Right lobe of liver (tissue), 6 donors: ENCODE data around the gene EPS8L2. TPM values are rescaled to one million over a fixed set of nuclear protein-coding genes. Genes with fewer than 3 reads are reported as not detected.

Experiments used
- ATAC-seq, 4 donors: fragments of 200-7000 bp; cut with Tn5 transposase; one replicate each; pipeline ENCODE4 v1.9.1; 2020; ENCODE audit warnings: mild to moderate bottlenecking in 4 of 4, moderate library complexity in 4 of 4
- DNase-seq, 3 donors: peaks; one replicate each; pipeline ENCODE4 v3.0.0-alpha.2; 2020
- H3K27ac ChIP-seq, 3 donors: fragments of 200-600 bp; one replicate each; pipeline ENCODE4 v1.8.0; 2022
- H3K27me3 ChIP-seq, 2 donors: fragments of 200-600 bp; one replicate each; pipeline ENCODE4 v1.8.0; 2022
- H3K36me3 ChIP-seq, 4 donors: fragments of 200-600 bp; sonication (generic) in 1 of 4; one replicate each; pipeline versions ENCODE4 v1.5.1 to v1.8.0; 2017 to 2022; ENCODE audit warnings: control low read depth in 1 of 4
- H3K4me1 ChIP-seq, 4 donors: fragments of 200-600 bp; sonication (generic) in 1 of 4; one replicate each; pipeline versions ENCODE4 v1.5.1 to v1.8.0; 2017 to 2022; ENCODE audit warnings: control low read depth in 1 of 4
- H3K4me3 ChIP-seq, 3 donors: fragments of 200-600 bp; one replicate each; pipeline ENCODE4 v1.8.0; 2022
- H3K9me3 ChIP-seq, 4 donors: fragments of 200-600 bp; sonication (generic) in 1 of 4; one replicate each; pipeline versions ENCODE4 v1.5.1 to v1.8.0; 2017 to 2022; ENCODE audit warnings: control low read depth in 1 of 4
- CTCF ChIP-seq, 4 donors: fragments of 200-600 bp in 3 of 4; fragments of 450-650 bp in 1 of 4; IDR thresholded peaks; one replicate each; pipeline versions ENCODE4 v1.5.1 to v1.8.0; 2016 to 2022; ENCODE audit warnings: antibody characterized with exemption in 4 of 4, mild to moderate bottlenecking in 2 of 4
- POLR2A ChIP-seq: fragments of 450-650 bp; IDR thresholded peaks from one replicate; pipeline ENCODE4 v1.6.1; 2017; ENCODE audit warnings: antibody characterized with exemption, mild to moderate bottlenecking
- WGBS: methylation state at CpG from one replicate; pipeline ENCODE4 v1.1.6; 2018; ENCODE audit warnings: low coverage, low lambda C conversion rate; ENCODE audit not compliant: insufficient coverage; ENCODE audit errors: missing lambda C conversion rate; 5-methylcytosine and 5-hydroxymethylcytosine counted together
- intact Hi-C, 2 donors: fragments of 100-400 bp; cut with DNase I; formaldehyde crosslinking; loops; one replicate each; pipeline versions ENCODE4 v1.11.2 to v1.14.1; 2022
- total RNA-seq, 6 experiments: library from RNA; depleted of rRNA in 2 of 6; stranded (reverse); fragments of >200 nt in 2 of 6; fragmentation: NEBNext Ultra II Directional in 3 of 6; extraction: Animal tissue kit (Norgen Biotek cat#: 25700) in 3 of 6; gene quantifications; one replicate each; pipeline versions ENCODE4 v1.1.0 to v1.2.4, GENCODE V29; 2016 to 2023
- donor health status: DM: no; HTN: yes; CAD: no.
- donor health status: DM: no; HTN: no; CAD: no.
- donor health status: DM: no; HTN: no; CAD: no.
- donor health status: DM: no; HTN: yes; CAD: no.
- donor health status: DM: no; HTN: yes; CAD: no.

Gene EPS8L2
- total RNA-seq, 6 experiments from 2014 or later: 95.8 to 184 (median 120) TPM

DNA sequence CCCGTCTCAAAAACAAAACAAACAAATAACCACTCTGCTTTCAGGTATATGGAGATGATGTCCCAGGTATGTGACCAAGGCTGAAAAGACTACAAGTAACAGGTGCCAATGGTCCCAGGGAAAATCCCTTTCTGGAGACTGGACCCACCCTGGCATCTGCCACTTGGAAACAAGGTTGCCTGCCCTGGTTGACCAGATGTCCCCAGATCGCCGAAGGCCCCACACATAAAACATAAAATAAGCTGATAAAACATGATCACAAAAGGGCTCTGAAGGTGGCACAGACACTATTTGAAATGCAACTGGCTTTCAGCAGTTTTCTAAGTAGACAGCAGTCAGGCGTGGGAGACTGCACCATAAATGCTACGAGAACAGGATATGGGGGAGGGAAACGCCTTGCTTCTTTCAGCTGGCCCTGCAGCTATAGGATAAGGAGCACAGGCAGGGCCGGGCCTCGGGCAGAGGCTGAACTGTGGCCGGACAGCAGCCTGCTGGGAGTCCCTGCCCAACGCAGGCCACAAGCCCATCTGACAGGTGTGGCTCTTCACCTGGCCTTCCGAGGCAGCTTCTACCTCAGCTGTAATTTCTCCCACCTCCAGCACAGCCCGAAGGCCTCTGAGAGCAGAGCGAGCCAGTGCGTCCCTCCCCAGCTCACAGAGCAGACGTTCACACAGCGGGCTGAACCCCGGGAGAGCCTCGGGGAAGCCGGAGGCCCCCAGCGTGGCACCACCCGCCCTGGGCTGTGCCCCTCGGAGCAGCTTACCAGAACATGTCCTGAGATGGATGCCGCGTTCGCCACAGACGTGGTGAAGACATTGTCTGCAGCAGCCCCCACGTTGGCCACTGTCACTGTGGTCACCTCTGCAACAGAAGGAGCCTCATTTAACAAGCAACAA is 15.0 kb upstream of the EPS8L2 start:
- WGBS: 48% methylated on average over 4 of the region's 27 CpGs
- H3K36me3 ChIP-seq: peaks cover 0 to 23% (median 3%) of the 10 kb centered on the region in 4 donors
- H3K4me1 ChIP-seq: peaks cover 0 to 5% (median 2%) of the 10 kb centered on the region in 4 donors
- TF ChIP-seq POLR2A: no peak
- TF ChIP-seq CTCF (IDR thresholded peaks at IDR 0.05): no peak
- H3K4me3 ChIP-seq: no peak overlapping the region
- no peak overlapping the region for H3K27ac ChIP-seq
- intact Hi-C loops: no loop called here
- DNase-seq (no peak), ATAC-seq (no peak)
- no peaks in the 10 kb centered on the region for H3K9me3 ChIP-seq
- H3K27me3 ChIP-seq: no peaks in the 10 kb centered on the region

DNA sequence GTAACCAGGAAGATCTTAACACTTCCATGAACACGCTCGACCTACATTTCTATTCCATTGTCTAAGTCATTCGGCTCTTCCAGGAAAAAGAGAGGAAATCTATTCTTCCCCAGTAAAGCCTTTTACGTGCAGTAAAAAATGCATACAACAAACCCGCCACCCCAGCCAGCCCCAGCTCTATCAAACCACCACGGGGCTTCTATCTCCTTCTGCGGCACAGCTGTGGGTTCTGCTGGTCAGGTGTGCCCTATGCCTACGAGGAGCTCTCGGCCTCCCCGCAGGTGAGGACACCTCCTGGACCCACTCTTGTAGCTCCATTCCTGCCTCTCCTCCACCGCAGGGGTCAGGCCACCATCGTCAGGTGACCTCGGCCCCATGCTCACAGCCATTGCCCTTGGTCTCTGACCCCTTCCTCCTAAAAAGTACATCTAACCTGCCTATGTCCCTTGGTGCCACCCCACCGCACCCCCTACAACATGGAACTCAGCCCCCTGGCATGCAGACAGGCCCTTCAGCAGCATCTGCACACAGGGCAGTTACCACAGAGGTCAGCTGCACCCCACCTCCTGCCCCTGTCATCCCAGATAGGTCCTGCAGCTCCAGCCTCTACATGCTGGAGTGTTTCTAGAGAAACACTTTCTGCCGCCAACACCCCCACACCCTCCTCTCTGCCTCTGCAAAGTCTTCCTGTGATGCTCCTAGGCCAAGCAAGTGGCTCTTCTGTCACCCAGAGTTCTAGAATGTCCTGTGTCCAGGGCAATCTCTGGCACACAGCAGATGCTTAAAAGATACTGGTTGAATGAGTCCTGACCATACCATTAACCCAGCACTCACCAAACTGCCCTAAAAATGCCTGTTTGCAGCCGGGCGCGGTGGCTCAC is 14.1 kb upstream of the EPS8L2 start:
- H3K27ac ChIP-seq: no peak overlapping the region
- no peak for TF ChIP-seq POLR2A
- TF ChIP-seq CTCF (IDR thresholded peaks at IDR 0.05): no peak
- H3K27me3 ChIP-seq: no peaks in the 10 kb centered on the region
- H3K9me3 ChIP-seq: no peaks in the 10 kb centered on the region
- WGBS: 93% methylated on average over 9 of the region's 18 CpGs
- DNase-seq (no peak), ATAC-seq (no peak)
- H3K4me1 ChIP-seq: peaks cover 0 to 9% (median 3%) of the 10 kb centered on the region in 4 donors
- intact Hi-C loops: no loop called here
- H3K36me3 ChIP-seq: peaks cover 0 to 16% (median 1%) of the 10 kb centered on the region in 4 donors
- H3K4me3 ChIP-seq: no peak overlapping the region

DNA sequence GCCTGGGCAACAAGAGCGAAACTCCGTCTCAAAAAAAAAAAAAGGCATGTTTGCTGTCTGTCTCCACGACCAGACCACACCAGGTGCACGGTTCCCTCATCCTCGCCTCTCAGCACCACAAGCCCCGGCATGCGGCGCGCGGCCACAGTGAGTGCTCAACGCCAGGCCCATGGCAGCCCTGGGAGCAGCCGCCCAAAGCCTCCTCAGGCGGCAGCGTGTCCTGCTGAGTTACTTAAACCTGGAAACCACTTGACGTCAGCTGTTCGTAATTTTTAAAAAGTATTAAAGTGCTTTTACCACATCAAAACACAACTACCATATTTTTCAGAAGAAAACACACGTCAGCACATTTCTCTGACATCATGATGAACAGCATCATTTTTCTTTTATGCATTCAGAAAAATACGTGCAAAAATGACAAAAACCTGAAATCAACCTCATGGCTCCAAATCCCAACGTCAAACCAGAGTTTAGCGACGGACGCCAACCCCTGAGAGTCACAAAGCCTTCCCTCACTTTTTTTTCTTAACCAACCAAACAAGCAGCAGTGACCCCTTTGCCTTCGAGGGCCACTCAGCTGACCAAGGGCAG is 13.1 kb upstream of the EPS8L2 start:
- Histone ChIP-seq H3K9me3 (no peaks in the 10 kb centered on the region), H3K27me3 (no peaks in the 10 kb centered on the region), H3K36me3 (peaks cover 0 to 12% (median 1%) of the 10 kb centered on the region in 4 donors), H3K4me1 (peaks cover 0 to 13% (median 3%) of the 10 kb centered on the region in 4 donors), H3K4me3 (no peak overlapping the region), H3K27ac (no peak overlapping the region)
- TF ChIP-seq CTCF (IDR thresholded peaks at IDR 0.05) (no peak), POLR2A (no peak)
- intact Hi-C loops: no loop called here
- 82% methylated on average over 13 of the region's 23 CpGs for WGBS
- DNase-seq (no peak), ATAC-seq (no peak)

DNA sequence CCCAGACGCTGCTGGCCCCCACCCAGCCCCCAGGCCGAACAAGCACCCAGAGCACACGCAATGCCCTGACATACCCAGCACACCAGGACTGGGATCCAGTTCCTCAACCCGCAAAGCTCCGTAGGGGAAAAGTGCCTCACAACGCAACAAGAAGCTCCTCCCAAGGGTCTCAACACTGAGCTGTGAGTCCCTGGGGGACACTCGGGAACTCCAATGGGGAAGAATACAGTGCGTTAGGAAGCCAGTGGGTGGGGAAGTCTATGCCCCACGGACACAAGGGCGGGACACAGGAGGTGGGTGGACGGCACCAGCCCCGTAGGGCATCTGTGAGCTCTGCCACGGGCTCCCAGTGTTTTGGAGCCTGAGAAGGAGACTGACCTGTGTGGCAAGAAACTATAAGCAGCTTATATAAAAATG is 12.6 kb upstream of the EPS8L2 start:
- Histone ChIP-seq H3K36me3 (peaks cover 0 to 7% (median 1%) of the 10 kb centered on the region in 4 donors), H3K27ac (no peak overlapping the region), H3K4me1 (peaks cover 0 to 13% (median 3%) of the 10 kb centered on the region in 4 donors), H3K4me3 (no peak overlapping the region), H3K9me3 (no peaks in the 10 kb centered on the region), H3K27me3 (no peaks in the 10 kb centered on the region)
- ATAC-seq (no peak), DNase-seq (no peak)
- TF ChIP-seq CTCF (IDR thresholded peaks at IDR 0.05) (no peak), POLR2A (no peak)
- intact Hi-C loops: no loop called here
- WGBS: 55% methylated on average over 6 of the region's 13 CpGs
